GM10248 (cell line): ENCODE results near the gene DCLRE1C.
"Not testable (repeated sequence)": the region's sequence is repeated elsewhere in the genome, so short reads cannot be mapped to it uniquely, and the experiment has no call there.

Experiments
- CTCF ChIA-PET: fragments of 300-600 bp; sonication (Branson Sonifier 250); formaldehyde crosslinking; extraction: SDS; loops from one replicate; lab custom pipeline; 2021; ENCODE audit warnings: antibody characterized with exemption; lab: Yijun Ruan, JAX
- POLR2A ChIA-PET: fragments of 350-650 bp; sonication (Branson Sonifier 250); formaldehyde crosslinking; extraction: SDS; loops from one replicate; lab custom pipeline; 2020; ENCODE audit warnings: antibody characterized with exemption; lab: Yijun Ruan, JAX
- DNase-seq: peaks from one replicate; pipeline ENCODE4 v3.0.0; 2012; ENCODE audit errors: extremely low spot score
- CTCF ChIP-seq: IDR thresholded peaks from 2 replicates; pipeline ENCODE4 v1.5.1; 2012; ENCODE audit warnings: mild to moderate bottlenecking, low read depth; ENCODE audit errors: extremely low read depth, missing control alignments, control extremely low read depth

Gene DCLRE1C

GRCh38 chr10:14918964-14919363 lies 34.9 kb downstream of the DCLRE1C start:
- TF ChIP-seq CTCF: no peak
- POLR2A ChIA-PET: no interaction called here
- CTCF ChIA-PET: interaction anchor here (1.0 to 1.6 kb wide), 2 partner anchors 9 to 13 kb away, joined by 3 to 4 read pairs; no protein-coding TSS in a partner anchor
- DNase-seq: no peak

DNA sequence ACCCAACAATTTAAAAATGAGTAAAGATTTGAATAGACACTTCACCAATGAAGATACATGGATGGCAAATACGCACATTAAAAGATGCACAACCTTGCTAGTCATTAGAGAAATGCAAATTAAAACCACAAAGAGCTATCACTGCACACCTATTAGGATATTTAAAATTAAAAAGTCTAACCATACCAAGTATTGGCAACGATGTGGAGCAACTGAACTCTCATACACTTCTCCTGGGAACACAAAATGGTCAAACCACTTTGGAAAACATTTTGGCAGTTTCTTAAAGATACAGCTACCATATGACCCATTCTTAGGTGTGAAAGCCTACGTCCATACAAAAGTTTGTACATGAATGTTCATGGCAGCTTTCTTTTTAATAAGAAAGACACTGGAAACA lies 36.1 kb downstream of the DCLRE1C start:
- ChIA-PET CTCF (interaction anchor here (1.0 to 1.5 kb wide), 2 partner anchors 14 to 35 kb away, joined by 3 to 9 read pairs; no protein-coding TSS in a partner anchor), POLR2A (interaction anchor here (0.6 kb wide), 1 partner anchor 1810 kb away, joined by 3 read pairs; no protein-coding TSS in a partner anchor)
- DNase-seq: no peak
- no peak for TF ChIP-seq CTCF

DNA sequence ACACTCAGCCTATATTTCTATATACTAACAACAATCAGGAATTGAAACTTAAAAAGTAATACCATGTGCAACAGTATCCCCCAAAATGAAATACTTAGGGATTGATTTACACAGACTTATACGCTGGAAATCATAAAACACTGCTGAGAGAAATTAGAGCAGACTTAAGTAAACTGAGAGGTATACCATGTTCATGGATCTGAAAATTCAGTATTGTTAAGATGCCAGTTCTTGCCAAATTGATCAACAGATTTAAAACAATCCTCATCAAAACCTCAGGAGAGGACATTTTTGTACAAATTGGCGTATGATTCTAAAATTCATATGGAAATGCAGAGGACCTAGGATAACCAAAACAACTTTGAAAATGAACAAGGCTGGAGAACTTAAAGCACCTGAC lies 37.3 kb downstream of the DCLRE1C start:
- ChIA-PET POLR2A (no interaction called here), CTCF (no interaction called here)
- no peak for DNase-seq
- TF ChIP-seq CTCF: no peak

DNA sequence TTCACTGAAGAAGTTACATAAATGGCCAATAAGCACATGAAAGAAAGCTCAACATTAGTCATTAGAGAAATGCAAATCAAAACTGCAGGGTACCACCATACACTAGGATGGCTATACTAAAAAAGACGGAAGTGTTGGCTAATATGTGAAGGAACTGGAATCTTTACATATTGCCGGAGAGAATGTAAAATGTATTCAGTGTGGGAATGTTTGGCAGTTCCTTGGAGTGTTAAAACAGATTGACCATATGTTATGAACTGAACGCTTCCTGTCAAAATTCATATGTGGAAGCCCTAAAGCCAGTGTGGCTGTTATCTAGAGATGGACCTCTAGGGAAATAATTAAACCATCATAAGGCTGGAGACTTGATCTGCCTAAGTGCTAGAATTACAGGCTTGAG lies 42.1 kb downstream of the DCLRE1C start:
- ChIA-PET POLR2A (no interaction called here), CTCF (interaction anchor here (0.6 to 1.2 kb wide), 2 partner anchors 12 to 14 kb away, joined by 3 to 4 read pairs; no protein-coding TSS in a partner anchor)
- TF ChIP-seq CTCF: no peak

GRCh38 chr10:14910953-14911352 lies 42.9 kb downstream of the DCLRE1C start:
- POLR2A ChIA-PET: no interaction called here
- TF ChIP-seq CTCF: no peak
- CTCF ChIA-PET: interaction anchor here (0.6 to 1.2 kb wide), 2 partner anchors 11 to 13 kb away, joined by 3 to 4 read pairs; no protein-coding TSS in a partner anchor
- no peak for DNase-seq

More for the DNA sequence above, 42.1 kb downstream of the DCLRE1C start:
- no peak for DNase-seq

GRCh38 chr10:14909101-14909500 lies 44.8 kb downstream of the DCLRE1C start:
- ChIA-PET POLR2A (no interaction called here), CTCF (interaction anchor here (1.1 to 1.3 kb wide), 3 partner anchors 24 to 40 kb away, joined by 3 read pairs; partner anchors contain the start of gene SUV39H2)
- no peak for TF ChIP-seq CTCF
- no peak for DNase-seq

GRCh38 chr10:14907591-14907990 lies 46.3 kb downstream of the DCLRE1C start:
- POLR2A ChIA-PET, DNase-seq: not testable (repeated sequence)
- CTCF ChIA-PET: interaction anchor here (1.3 kb wide), 2 partner anchors 24 to 29 kb away, joined by 3 to 4 read pairs; partner anchors contain the start of gene SUV39H2
